22Rv1 (cell line): ENCODE data around the gene VASH1.

Experiments used
- ZFX ChIP-seq: fragments of 450-650 bp; IDR thresholded peaks from 2 replicates; pipeline ENCODE4 v1.6.1; 2017; ENCODE audit warnings: antibody characterized with exemption, borderline replicate concordance
- TF ChIP-seq, protein P1 (sequence below): fragments of 450-650 bp; IDR thresholded peaks from 2 replicates; pipeline ENCODE4 v1.5.1; 2017; ENCODE audit warnings: mild to moderate bottlenecking

GRCh38 chr14:76727901-76728300 lies 33.4 kb upstream of the VASH1 start:
- TF ChIP-seq, protein P1, sequence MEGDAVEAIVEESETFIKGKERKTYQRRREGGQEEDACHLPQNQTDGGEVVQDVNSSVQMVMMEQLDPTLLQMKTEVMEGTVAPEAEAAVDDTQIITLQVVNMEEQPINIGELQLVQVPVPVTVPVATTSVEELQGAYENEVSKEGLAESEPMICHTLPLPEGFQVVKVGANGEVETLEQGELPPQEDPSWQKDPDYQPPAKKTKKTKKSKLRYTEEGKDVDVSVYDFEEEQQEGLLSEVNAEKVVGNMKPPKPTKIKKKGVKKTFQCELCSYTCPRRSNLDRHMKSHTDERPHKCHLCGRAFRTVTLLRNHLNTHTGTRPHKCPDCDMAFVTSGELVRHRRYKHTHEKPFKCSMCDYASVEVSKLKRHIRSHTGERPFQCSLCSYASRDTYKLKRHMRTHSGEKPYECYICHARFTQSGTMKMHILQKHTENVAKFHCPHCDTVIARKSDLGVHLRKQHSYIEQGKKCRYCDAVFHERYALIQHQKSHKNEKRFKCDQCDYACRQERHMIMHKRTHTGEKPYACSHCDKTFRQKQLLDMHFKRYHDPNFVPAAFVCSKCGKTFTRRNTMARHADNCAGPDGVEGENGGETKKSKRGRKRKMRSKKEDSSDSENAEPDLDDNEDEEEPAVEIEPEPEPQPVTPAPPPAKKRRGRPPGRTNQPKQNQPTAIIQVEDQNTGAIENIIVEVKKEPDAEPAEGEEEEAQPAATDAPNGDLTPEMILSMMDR, result no peak
- TF ChIP-seq ZFX, result no peak
